Stimulated activated CD4-positive, alpha-beta T cell treated with anti-CD3 and anti-CD28 coated beads, Interleukin-12 subunit alpha, Interleukin-12 subunit beta, amount 100 ng/mL, for 24 hours (primary cell): ENCODE results near the gene CFAP299.
"Not testable (repeated sequence)": the region's sequence is repeated elsewhere in the genome, so short reads cannot be mapped to it uniquely, and the experiment has no call there.

Experiments used
- DNase-seq, 2 experiments: peaks; one replicate each; pipeline ENCODE4 v3.0.0-alpha.2; 2020; ENCODE audit warnings: low read depth in 2 of 2

The CFAP299 gene

GRCh38 chr4:80717204-80717603 is 381.7 kb downstream of the CFAP299 start:
- DNase-seq = no peak

GRCh38 chr4:80726471-80726870 is 390.9 kb downstream of the CFAP299 start:
- DNase-seq = no peak

- no peak for DNase-seq
Measured at GRCh38 chr4:80730158-80730557, 394.6 kb downstream of the CFAP299 start.

GRCh38 chr4:80731436-80731835 is 395.9 kb downstream of the CFAP299 start:
- no peak for DNase-seq

GRCh38 chr4:80732010-80732409 is 396.5 kb downstream of the CFAP299 start:
- DNase-seq = no peak

- no peak for DNase-seq
Measured at GRCh38 chr4:80740375-80740774, 404.8 kb downstream of the CFAP299 start.

- DNase-seq = not testable (repeated sequence)
Measured at GRCh38 chr4:80749558-80749957, 414.0 kb downstream of the CFAP299 start.

- no peak for DNase-seq
Measured at GRCh38 chr4:80751200-80751599, 415.7 kb downstream of the CFAP299 start.

- no peak for DNase-seq
Measured at GRCh38 chr4:80767944-80768343, 432.4 kb downstream of the CFAP299 start.

GRCh38 chr4:80776168-80776567 is 440.6 kb downstream of the CFAP299 start:
- no peak for DNase-seq

GRCh38 chr4:80781431-80781830 is 445.9 kb downstream of the CFAP299 start:
- no peak for DNase-seq

- no peak for DNase-seq
Measured at GRCh38 chr4:80787306-80787705, 451.8 kb downstream of the CFAP299 start.

GRCh38 chr4:80788798-80789197 is 453.3 kb downstream of the CFAP299 start:
- no peak for DNase-seq

- no peak for DNase-seq
Measured at GRCh38 chr4:80790152-80790551, 454.6 kb downstream of the CFAP299 start.

- DNase-seq = not testable (repeated sequence)
Measured at GRCh38 chr4:80793660-80794059, 458.1 kb downstream of the CFAP299 start.

GRCh38 chr4:80798082-80798481 is 462.6 kb downstream of the CFAP299 start:
- no peak for DNase-seq

GRCh38 chr4:80800719-80801118 is 465.2 kb downstream of the CFAP299 start:
- DNase-seq = not testable (repeated sequence)

- DNase-seq = no peak
Measured at GRCh38 chr4:80803337-80803736, 467.8 kb downstream of the CFAP299 start.

GRCh38 chr4:80806472-80806871 is 470.9 kb downstream of the CFAP299 start:
- DNase-seq = no peak

GRCh38 chr4:80809039-80809729 is 473.7 kb downstream of the CFAP299 start:
- no peak for DNase-seq

- DNase-seq = no peak
Measured at GRCh38 chr4:80811406-80811805, 475.9 kb downstream of the CFAP299 start.

GRCh38 chr4:80812145-80812544 is 476.6 kb downstream of the CFAP299 start:
- DNase-seq = no peak

GRCh38 chr4:80814266-80814665 is 478.7 kb downstream of the CFAP299 start:
- DNase-seq = no peak
